GM18909 (cell line): ENCODE data around the gene NCOA6.
"Not testable (repeated sequence)": the region's sequence is repeated elsewhere in the genome, so short reads cannot be mapped to it uniquely, and the experiment has no call there.

Source experiments
- ATAC-seq: cut with Tn5 transposase; IDR thresholded peaks from one replicate; pipeline ENCODE4 v1.9.1; 2021; ENCODE audit warnings: mild to moderate bottlenecking; ENCODE audit not compliant: unreplicated experiment, poor library complexity

The NCOA6 gene

DNA sequence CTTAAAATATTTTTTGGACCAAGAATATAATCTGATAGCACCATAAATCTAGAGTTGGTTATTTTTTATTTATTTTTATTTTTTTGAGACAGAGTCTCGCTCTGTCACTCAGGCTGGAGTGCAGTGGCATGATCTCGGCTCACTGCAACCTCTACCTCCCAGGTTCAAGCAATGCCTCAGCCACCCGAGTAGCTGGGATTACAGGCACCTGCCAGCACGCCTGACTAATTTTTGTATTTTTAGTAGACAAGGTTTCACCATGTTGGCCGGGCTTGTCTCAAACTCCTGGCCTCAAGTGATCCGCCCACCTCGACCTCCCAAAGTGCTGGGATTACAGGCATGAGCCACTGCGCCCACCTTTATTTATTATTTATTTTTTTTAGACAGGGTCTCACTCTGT, 45.2 kb downstream of the NCOA6 start:
- ATAC-seq = not testable (repeated sequence)

- no peak for ATAC-seq
Observed at GRCh38 chr20:34776177-34776576, 49.3 kb downstream of the NCOA6 start.

GRCh38 chr20:34774886-34775285, 50.6 kb downstream of the NCOA6 start:
- ATAC-seq = no peak

- ATAC-seq = no peak
Observed at GRCh38 chr20:34774449-34774848, 51.0 kb downstream of the NCOA6 start.

GRCh38 chr20:34773726-34774125, 51.7 kb downstream of the NCOA6 start:
- no peak for ATAC-seq

DNA sequence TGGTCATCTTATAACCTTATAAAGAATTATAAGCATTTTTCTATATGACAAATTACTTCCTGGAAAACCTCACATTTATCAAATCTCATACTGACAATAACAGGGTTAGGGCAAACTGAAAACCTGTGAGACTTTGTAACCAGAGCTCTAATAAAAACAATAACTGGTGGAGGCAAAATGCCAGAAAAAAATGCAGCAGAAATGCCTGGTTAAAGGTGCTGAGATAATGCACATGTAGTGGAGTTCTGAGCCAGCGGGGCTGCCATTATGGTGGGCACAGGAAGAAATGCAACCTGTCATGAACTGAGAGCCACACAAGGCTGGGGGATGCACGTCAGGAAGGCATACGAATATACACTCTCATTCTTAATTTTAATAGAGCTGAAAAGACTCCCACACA, 53.0 kb downstream of the NCOA6 start:
- no peak for ATAC-seq

DNA sequence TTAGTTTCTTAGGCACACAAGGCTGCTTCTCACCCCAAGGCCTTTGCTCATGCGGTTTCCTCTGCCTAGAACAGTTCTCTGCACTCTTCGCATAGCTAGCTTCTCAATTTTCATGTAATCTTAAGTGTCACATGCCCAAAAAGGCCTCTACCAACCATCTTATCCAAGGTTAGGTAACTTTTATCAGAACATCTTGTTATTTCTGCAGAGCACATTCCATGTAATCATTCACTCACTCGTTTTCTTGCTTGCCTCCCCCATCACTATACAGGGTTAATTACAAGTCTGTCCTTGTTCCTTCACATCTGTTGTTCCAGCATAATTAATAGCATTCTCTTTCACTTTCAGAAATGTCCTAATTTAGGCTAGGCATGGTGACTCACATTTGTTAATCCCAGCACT, 53.8 kb downstream of the NCOA6 start:
- ATAC-seq = no peak

DNA sequence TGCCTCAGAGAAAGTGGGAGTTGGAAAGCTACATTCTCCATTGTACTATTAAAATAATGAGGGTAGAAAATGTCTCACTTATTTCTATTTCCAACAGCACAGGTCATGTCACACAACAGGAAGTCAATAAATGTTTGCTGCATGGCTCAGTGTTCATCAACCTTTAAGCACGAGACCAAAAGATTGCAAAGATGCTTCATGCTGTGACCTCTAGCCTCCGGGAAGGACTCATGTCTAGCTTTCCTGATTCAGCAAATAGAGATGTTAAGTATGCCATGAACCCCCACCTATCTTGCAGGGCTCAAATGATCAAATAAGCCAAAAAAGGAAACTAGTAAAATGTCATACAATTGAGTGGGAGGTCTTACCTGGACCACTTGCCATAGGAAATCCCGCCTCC, 57.4 kb downstream of the NCOA6 start:
- no peak for ATAC-seq

DNA sequence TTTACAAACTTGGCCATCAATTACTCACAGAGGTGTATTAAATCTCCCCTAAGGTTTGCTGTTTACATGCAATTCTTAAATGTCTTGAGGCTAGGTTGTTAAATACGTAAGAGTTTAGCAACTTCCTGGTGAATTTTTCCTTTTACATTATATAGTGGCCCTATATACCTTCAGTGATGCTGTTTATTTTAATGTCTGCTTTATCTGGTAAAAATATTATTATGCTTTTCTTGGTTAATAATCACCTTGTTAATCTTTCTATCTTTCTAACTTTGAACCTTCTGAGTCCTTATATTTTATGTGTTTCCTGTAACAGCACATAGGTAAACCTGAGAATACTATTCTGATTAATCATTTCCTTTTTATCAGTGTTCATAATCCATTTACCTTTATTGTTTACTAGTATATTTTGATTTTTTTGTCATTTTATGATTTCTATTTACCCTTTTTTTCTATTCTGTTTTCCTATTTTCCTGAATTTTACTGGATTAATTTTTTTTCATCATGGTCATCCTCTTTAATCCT, 63.4 kb downstream of the NCOA6 start:
- no peak for ATAC-seq

- ATAC-seq = no peak
Observed at GRCh38 chr20:34755367-34755766, 70.1 kb downstream of the NCOA6 start.

GRCh38 chr20:34754611-34755010, 70.8 kb downstream of the NCOA6 start:
- ATAC-seq = no peak

DNA sequence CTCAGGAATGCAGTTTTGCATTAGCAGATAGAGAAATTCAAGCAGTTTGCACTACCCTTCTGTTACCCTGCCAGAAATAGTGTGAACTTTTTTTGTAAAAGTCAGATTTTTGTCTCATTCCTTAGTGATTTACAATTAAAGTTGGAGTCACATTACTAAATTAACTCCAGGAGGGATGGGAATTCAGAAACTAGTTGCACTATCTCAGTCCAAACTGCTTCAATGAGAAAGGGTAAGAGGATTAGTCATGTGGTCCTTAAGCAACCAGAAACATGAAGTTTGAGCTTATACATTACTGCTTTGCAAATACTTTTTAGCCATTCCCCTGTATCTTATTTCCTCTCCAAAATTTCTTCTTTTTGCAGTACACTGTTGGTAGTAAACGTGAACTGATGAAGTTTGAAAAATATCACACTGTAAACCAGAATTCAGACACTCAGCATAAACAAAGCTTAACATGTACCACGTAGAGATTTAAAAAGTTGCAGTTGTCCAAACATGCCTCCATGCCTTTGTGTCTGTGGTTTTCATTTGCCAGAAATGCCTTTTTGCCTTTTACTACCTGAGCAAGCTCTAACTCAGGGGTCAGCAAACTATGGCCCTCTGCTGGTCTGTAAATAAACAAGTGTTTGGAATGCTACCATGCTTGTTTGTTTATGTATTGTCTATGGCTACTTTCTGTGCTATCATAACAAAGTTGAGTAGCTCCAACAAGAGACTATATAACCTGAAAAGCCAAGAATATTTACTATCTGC, 71.6 kb downstream of the NCOA6 start:
- no peak for ATAC-seq

GRCh38 chr20:34751453-34751852, 74.0 kb downstream of the NCOA6 start:
- no peak for ATAC-seq

- no peak for ATAC-seq
Observed at GRCh38 chr20:34750484-34750883, 75.0 kb downstream of the NCOA6 start.

GRCh38 chr20:34748709-34749108, 76.7 kb downstream of the NCOA6 start:
- no peak for ATAC-seq

GRCh38 chr20:34747479-34747878, 78.0 kb downstream of the NCOA6 start:
- no peak for ATAC-seq

- no peak for ATAC-seq
Observed at GRCh38 chr20:34746674-34747073, 78.8 kb downstream of the NCOA6 start.

DNA sequence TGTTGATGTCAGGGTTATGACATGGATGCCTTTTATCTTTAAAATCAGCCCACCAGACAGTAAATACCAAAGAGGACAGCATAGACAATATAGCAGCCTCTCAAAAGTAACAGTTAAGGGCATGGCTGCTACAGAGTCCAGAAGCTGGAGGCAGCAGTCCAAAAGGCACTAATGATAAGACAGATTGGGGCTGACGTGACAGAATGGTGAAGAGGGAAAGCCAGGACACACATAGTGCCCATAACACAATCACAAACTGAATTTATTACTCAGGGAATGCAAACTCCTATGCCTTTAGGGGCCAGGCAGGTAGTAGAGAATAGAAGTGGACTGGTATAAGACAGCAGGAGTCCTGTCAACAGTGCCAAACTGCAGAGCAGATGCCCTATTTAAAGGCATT, 80.6 kb downstream of the NCOA6 start:
- no peak for ATAC-seq

- no peak for ATAC-seq
Observed at GRCh38 chr20:34744340-34744739, 81.1 kb downstream of the NCOA6 start.

DNA sequence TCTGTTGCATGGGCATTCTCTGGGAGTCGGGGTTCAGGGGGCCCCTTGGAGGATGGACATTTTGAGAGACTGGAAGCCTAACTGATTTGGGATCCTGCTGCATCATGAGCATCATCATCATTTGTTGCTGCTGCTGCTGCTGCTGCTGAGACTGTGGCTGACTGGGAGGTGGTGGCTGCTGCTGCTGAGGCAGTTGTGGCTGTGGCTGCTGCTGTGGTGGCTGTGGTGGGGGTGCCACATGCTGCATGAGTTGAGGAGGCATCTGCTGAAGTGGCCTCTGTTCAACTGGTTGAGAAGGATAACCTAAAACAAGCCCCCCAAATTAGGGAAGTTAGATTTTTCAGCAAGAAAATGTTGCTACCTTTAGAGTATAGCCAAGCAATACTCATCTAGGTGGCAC, 82.4 kb downstream of the NCOA6 start:
- ATAC-seq = no peak

GRCh38 chr20:34736106-34736735, 89.2 kb downstream of the NCOA6 start:
- no peak for ATAC-seq

- ATAC-seq = no peak
Observed at GRCh38 chr20:34732523-34732922, 92.9 kb downstream of the NCOA6 start.
